IPS DF 6.9 (cell line): ENCODE data around the gene EPHA3.

Source experiments
- DNase-seq: peaks from one replicate; pipeline ENCODE4 v3.0.0-alpha.2; 2013; ENCODE audit warnings: low read depth, low spot score
- H3K27ac ChIP-seq: one replicate; pipeline ENCODE4 v1.5.1; 2013; ENCODE audit warnings: low read length, control low read depth
- H3K27me3 ChIP-seq: 2 replicates; pipeline ENCODE4 v1.6.1; 2013; ENCODE audit warnings: mild to moderate bottlenecking, low read length; ENCODE audit not compliant: control insufficient read depth, insufficient read depth
- H3K36me3 ChIP-seq: 2 replicates; pipeline ENCODE4 v1.6.1; 2013; ENCODE audit warnings: low read length; ENCODE audit not compliant: control insufficient read depth, insufficient read depth
- H3K4me1 ChIP-seq: 2 replicates; pipeline ENCODE4 v1.6.1; 2013; ENCODE audit warnings: low read length; ENCODE audit not compliant: control insufficient read depth, insufficient read depth
- H3K4me3 ChIP-seq: 2 replicates; pipeline ENCODE4 v1.5.1; 2013; ENCODE audit warnings: mild to moderate bottlenecking, low read length
- H3K9me3 ChIP-seq: 2 replicates; pipeline ENCODE4 v1.6.1; 2013; ENCODE audit warnings: low read length, inconsistent platforms; ENCODE audit not compliant: control insufficient read depth, insufficient read depth
- WGBS: extraction: QIAGEN DNeasy Blood & Tissue Kit; methylation state at CpG from one replicate; pipeline ENCODE4 v1.1.7; 2013; ENCODE audit warnings: mixed read lengths, missing lambda C conversion rate; ENCODE audit not compliant: insufficient read length, insufficient coverage; 5-methylcytosine and 5-hydroxymethylcytosine counted together

The EPHA3 gene

GRCh38 chr3:89107461-89108290 is at the start of gene EPHA3:
TSS of gene EPHA3 (plus strand) at chr3:89107621. CDS start at chr3:89107749, 128 bp downstream.
- H3K27ac ChIP-seq = no peak within 1 kb of the TSS
- H3K4me3 ChIP-seq = peak within 1 kb of the TSS; percentile 24; the same call in 1 of the 2 replicates
- peak; percentile 61 for DNase-seq
- no peaks in the 10 kb centered on the region for H3K4me1 ChIP-seq
- no CpG with 5 or more reads among the region's 32 CpGs for WGBS
- no peaks in the 10 kb centered on the region for H3K36me3 ChIP-seq
- no peaks in the 10 kb centered on the region for H3K27me3 ChIP-seq
- no peaks in the 10 kb centered on the region for H3K9me3 ChIP-seq

DNA sequence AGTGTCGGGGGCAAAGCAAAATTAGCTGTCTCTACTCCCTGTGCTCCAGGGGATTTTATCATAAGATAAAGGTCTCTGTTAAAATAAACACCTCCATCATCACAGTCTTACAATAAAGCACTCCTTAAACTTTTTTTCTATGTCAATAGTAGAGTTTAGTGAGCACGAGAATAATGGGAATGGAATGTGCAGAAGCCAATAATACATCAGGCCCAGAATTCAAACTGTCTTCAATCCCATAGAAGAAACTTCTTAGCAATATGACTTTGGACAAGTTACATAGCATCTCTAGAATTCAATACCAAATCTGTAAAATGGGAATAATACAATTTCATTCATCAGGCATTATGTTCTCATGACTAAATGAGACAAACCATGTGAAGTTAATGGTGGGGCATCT is 49.0 kb upstream of the EPHA3 start:
- no peaks in the 10 kb centered on the region for H3K27me3 ChIP-seq
- H3K9me3 ChIP-seq = no peaks in the 10 kb centered on the region
- H3K27ac ChIP-seq = no peak overlapping the region
- H3K36me3 ChIP-seq = no peaks in the 10 kb centered on the region
- DNase-seq = no peak
- no peaks in the 10 kb centered on the region for H3K4me1 ChIP-seq
- WGBS = no CpG with 5 or more reads among the region's 2 CpGs
- H3K4me3 ChIP-seq = no peak overlapping the region

DNA sequence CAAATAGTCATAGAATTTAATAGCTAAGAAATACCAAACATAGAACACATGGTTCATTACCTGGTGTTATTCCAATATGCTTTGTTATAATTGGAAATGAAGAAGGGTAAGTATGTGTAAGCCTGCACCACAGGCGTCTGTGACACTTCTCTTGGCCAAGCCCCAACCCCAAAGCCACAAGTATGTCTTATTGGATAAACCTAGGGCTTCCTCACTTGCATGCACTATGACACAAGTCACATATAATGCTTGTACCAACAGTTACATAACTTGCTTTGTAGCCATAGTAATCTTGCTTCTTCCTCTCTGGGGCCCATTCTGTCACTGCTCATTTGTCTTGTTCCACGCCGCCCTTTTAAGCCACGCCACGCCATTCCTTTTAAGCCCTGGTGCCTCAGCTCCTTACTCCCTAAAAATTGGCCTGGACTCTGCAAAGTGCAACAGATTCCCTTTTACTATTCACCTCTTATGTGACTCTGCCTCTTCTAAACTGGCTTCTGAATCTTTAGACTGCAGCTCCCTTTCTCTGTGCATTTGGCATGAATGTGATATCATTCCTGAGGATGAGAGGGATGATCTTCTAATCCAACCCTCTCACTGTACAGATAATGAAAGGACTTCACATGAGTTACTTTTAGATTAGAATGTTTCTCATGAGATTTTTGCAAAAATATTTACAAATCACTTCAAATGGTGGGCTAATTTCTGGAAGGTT is 48.1 kb upstream of the EPHA3 start:
- Histone ChIP-seq H3K4me3 (no peak overlapping the region), H3K27me3 (no peaks in the 10 kb centered on the region), H3K36me3 (no peaks in the 10 kb centered on the region), H3K27ac (no peak overlapping the region), H3K4me1 (no peaks in the 10 kb centered on the region), H3K9me3 (no peaks in the 10 kb centered on the region)
- DNase-seq = no peak
- no CpG with 5 or more reads among the region's 5 CpGs for WGBS

DNA sequence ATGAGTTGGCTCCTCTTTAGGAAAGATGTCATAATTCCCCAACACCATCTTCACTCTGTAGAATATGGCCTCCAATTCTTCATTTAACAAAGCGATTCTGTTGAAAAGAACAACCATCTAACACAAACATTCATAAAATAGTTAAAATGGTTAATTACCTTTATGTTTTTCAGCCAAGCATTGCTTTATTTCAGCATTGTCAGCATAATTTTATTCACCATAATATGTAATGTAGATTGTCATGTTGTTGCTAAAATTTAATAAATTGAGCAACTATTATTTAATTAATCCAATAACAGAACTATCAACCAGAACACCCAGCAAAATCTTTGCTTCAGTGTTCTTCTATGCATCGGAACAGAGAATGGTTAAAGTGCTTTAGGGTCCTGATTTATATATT is 46.2 kb upstream of the EPHA3 start:
- Histone ChIP-seq H3K4me1 (no peaks in the 10 kb centered on the region), H3K36me3 (no peaks in the 10 kb centered on the region), H3K27ac (no peak overlapping the region), H3K27me3 (no peaks in the 10 kb centered on the region), H3K9me3 (no peaks in the 10 kb centered on the region), H3K4me3 (no peak overlapping the region)
- no peak for DNase-seq
- no CpG with 5 or more reads among the region's 2 CpGs for WGBS

- H3K9me3 ChIP-seq = no peaks in the 10 kb centered on the region
- no peaks in the 10 kb centered on the region for H3K27me3 ChIP-seq
- DNase-seq = no peak
- no peak overlapping the region for H3K27ac ChIP-seq
- no peaks in the 10 kb centered on the region for H3K36me3 ChIP-seq
- no CpG with 5 or more reads among the region's 2 CpGs for WGBS
- no peaks in the 10 kb centered on the region for H3K4me1 ChIP-seq
- no peak overlapping the region for H3K4me3 ChIP-seq
Observed at GRCh38 chr3:89067736-89068135, 39.7 kb upstream of the EPHA3 start.

- Histone ChIP-seq H3K27ac (no peak overlapping the region), H3K4me1 (no peaks in the 10 kb centered on the region), H3K36me3 (no peaks in the 10 kb centered on the region), H3K4me3 (no peak overlapping the region), H3K27me3 (no peaks in the 10 kb centered on the region), H3K9me3 (no peaks in the 10 kb centered on the region)
- no CpG with 5 or more reads among the region's 2 CpGs for WGBS
- DNase-seq = no peak
Observed at GRCh38 chr3:89072642-89073041, 34.8 kb upstream of the EPHA3 start.

DNA sequence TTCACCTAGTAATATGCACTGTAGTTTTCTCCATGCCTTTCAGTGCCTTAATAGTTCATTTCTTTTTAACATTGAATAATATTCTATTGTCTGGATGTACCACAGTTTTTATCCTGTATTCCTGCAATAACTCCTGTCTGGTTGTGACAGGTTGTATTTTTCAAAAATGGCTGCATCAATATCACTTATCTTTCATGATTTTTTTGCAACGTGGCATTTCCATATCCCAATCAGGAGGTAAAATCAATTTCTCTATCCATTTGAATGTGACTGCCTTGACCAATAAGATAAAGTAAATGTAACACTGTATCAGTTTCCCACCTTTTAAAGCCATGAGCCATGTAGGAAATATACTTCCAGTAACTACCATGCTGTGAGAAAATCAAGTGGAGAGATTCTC is 27.5 kb upstream of the EPHA3 start:
- DNase-seq = no peak
- no CpG with 5 or more reads among the region's 1 CpG for WGBS
- Histone ChIP-seq H3K27ac (no peak overlapping the region), H3K27me3 (no peaks in the 10 kb centered on the region), H3K4me3 (no peak overlapping the region), H3K9me3 (no peaks in the 10 kb centered on the region), H3K4me1 (no peaks in the 10 kb centered on the region), H3K36me3 (no peaks in the 10 kb centered on the region)

DNA sequence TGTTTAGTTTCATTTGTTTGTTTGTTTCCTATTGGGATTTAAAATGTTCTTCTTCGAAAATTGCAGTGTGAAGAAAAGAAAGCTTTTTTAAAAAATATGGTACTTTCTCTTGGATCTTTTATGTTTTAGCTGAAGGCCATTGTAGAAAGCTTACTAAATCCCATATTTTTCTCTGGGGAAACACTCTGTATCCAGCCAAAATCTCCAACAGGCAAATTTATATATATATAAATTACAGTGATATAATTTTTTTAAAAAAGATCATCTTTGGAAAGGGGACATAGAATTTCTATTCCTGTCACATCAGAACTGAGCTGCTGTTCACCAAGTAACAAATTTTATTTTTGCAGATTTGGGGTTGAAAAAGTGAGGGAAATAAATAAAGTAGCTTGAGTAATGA is 19.6 kb upstream of the EPHA3 start:
- no peaks in the 10 kb centered on the region for H3K36me3 ChIP-seq
- no peaks in the 10 kb centered on the region for H3K9me3 ChIP-seq
- no peak overlapping the region for H3K4me3 ChIP-seq
- H3K27me3 ChIP-seq = no peaks in the 10 kb centered on the region
- WGBS = no CpG with 5 or more reads among the region's 1 CpG
- no peaks in the 10 kb centered on the region for H3K4me1 ChIP-seq
- H3K27ac ChIP-seq = no peak overlapping the region
- DNase-seq = no peak

GRCh38 chr3:89098173-89098572 is 9.2 kb upstream of the EPHA3 start:
- no peaks in the 10 kb centered on the region for H3K36me3 ChIP-seq
- H3K4me3 ChIP-seq = no peak overlapping the region
- H3K4me1 ChIP-seq = no peaks in the 10 kb centered on the region
- no peak for DNase-seq
- H3K27me3 ChIP-seq = no peaks in the 10 kb centered on the region
- no peaks in the 10 kb centered on the region for H3K9me3 ChIP-seq
- no CpG with 5 or more reads among the region's 3 CpGs for WGBS
- no peak overlapping the region for H3K27ac ChIP-seq

DNA sequence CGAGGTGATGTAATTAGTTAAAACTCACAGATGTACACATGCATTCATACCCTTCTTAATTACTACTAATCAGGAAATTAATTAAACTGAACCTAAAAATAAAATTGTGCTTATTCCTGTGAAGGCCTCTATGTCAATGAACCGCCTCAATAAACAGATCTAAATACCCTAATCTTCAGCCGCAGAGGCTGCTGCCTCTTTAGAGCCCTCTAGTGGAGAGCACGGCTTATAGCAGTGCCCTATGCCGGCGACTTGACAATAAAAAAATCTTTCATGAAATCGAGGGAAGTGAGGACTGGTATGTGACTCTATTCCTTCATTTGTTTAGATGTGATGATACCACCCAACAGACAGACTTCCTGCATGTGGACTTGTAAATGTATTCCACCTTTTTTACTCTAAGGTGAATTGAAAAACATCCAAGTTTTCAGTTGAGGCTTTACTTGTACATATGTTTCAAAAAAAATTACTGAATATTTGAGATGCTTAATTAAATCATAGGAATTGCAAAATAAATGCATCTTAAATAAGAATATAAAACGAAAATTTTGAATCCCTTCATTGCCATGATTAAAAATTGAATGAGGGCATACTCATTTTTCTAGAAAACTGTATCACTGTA is 8.3 kb upstream of the EPHA3 start:
- H3K9me3 ChIP-seq = no peaks in the 10 kb centered on the region
- no peaks in the 10 kb centered on the region for H3K4me1 ChIP-seq
- WGBS = no CpG with 5 or more reads among the region's 8 CpGs
- no peak for DNase-seq
- H3K36me3 ChIP-seq = no peaks in the 10 kb centered on the region
- no peak overlapping the region for H3K27ac ChIP-seq
- no peak overlapping the region for H3K4me3 ChIP-seq
- no peaks in the 10 kb centered on the region for H3K27me3 ChIP-seq
